Activated gamma-delta T cell treated with Interleukin-2 at 50 U/mL for 16 hours (primary cell): ENCODE measurements around the gene LRRC53.

Source experiments
- DNase-seq: peaks from one replicate; pipeline ENCODE4 v3.0.0-alpha.2; 2020

The LRRC53 gene

GRCh38 chr1:74486036-74486435 is 26.4 kb downstream of the LRRC53 start:
- no peak for DNase-seq

GRCh38 chr1:74485622-74486021 is 26.8 kb downstream of the LRRC53 start:
- DNase-seq, result no peak

DNA sequence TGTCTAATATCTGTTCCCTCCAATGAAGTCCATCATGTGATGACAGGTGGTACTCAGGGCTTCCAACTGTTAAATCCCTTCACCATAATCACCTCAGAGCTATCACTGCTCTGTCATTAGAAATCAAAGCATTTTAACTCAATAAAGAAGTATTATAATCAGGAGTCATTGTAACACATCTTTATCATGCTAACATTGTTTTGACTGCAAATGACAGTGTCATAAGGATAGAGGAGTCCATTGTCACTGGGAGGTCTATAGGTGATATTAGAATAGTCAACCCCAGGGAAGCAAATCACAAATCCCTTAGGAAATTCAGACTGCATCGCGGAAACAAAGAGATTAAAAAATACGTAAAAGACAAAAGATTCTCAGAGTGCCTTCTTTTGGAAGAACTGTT is 30.8 kb downstream of the LRRC53 start:
- no peak for DNase-seq

- DNase-seq, result no peak
These were observed 32.3 kb downstream of the LRRC53 start for GRCh38 chr1:74480068-74480467.

DNA sequence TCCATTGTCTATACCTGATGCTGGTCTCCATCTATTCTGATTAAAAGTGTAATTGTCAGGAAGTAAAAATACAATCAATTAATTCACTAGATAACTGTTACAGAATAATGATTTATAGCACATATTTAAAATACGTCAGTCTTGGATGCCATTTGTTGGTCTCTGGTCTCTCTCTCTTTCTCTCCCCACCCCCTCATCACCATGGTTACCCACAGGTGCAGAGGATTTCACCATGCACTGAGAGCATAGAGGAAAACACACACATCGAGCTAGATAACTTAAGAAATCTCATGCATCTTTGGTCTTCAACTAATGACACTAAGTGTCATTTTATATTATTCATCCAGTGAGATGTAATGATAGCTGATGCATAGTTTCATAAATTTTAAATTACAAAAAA is 33.4 kb downstream of the LRRC53 start:
- no peak for DNase-seq

DNA sequence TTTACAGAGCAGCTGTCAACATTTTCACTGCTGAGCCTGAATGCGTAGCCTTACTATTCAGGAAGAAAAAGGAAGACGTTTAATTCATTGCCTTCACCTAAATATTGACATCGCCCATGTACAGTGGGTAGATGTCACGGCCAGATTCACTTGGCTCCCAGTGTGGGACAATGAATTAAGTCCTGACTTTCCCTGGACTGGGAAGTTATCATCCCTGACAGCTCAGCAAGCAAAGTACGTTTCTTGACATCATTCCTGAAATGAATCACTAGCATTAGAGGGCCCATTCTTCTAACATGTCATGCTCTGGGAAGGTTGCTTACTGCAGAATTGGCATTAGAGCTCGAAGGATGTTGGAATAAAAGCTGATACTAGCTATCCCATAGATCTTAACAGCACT is 37.8 kb downstream of the LRRC53 start:
- DNase-seq, result no peak

GRCh38 chr1:74471470-74471869 is 40.9 kb downstream of the LRRC53 start:
- DNase-seq, result no peak

DNA sequence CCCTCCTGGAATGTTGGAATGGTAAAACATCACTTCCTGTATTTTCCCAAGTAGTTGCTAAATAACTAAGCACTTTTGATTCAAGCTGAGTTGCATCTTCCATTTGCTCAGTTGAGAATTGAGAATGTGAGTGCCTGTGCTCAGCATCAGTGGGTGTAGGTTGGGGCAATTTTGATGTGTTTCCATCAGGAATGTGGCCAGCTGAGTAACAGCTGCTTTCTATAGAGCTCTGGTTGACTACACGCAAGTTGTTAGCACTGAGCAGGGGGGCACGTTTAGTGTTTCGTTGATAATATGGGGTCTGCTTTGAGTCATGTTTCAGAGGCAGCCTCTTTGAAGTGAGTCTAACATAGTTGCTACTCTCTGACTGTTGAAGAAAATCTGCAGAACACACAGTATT is 41.5 kb downstream of the LRRC53 start:
- no peak for DNase-seq

GRCh38 chr1:74470251-74470650 is 42.2 kb downstream of the LRRC53 start:
- DNase-seq, result no peak

DNA sequence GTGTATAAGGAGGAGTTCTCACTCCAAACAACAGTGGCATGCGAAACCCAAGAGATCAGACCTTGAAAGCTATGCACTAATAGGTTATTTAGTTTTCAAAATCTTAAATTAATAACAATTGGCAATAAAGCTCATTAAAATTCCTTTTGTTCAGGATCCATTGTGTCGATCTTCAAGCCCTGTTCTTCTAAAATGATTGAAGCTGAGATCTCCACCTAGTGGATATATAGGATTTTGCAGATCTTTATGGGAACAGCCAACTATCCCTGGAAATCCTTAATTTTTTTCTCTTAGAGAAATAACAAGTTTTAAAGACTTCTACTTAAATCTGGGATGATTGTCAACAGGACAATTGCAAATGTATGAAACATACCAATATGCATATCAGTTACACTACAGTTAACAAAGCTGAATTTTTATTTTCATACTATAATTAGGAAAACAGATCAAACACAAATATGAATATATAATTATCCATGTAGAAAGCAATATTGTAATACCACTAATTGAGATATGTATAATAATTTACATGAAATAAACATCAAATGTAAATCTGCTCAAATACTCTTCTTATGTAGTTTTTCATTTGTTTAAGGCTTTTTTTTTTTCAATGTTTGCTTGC is 43.3 kb downstream of the LRRC53 start:
- DNase-seq, result no peak

DNA sequence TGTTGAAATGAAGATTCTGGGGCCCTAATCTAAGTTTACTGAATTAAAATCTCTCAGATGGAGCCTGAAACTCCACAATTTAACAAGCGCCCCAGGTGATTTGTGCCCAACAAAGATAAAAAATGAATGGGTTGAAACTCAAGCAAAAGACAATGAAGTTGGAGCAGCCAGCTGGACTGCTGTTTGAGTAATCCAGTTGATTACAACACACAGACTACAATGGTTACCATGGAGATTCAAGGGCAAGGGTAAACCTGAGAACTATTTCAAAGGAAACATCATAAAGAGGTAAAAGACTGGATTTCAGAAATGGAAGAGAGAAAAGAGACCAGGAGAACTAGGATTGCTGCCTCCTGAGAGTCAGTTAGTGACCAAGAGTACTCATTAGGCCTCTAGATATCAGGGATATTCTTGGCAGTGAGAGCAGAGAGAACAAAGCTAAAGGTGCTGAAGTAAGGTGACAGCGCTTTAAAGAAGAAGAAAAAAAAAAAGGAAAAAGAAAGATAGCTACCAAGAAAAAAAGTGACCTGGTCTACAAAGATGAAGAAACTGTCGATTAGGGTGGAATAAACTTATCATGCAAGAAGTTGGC is 44.5 kb downstream of the LRRC53 start:
- no peak for DNase-seq

- no peak for DNase-seq
These were observed 47.2 kb downstream of the LRRC53 start for GRCh38 chr1:74465193-74465681.

GRCh38 chr1:74464037-74464436 is 48.4 kb downstream of the LRRC53 start:
- DNase-seq, result no peak

DNA sequence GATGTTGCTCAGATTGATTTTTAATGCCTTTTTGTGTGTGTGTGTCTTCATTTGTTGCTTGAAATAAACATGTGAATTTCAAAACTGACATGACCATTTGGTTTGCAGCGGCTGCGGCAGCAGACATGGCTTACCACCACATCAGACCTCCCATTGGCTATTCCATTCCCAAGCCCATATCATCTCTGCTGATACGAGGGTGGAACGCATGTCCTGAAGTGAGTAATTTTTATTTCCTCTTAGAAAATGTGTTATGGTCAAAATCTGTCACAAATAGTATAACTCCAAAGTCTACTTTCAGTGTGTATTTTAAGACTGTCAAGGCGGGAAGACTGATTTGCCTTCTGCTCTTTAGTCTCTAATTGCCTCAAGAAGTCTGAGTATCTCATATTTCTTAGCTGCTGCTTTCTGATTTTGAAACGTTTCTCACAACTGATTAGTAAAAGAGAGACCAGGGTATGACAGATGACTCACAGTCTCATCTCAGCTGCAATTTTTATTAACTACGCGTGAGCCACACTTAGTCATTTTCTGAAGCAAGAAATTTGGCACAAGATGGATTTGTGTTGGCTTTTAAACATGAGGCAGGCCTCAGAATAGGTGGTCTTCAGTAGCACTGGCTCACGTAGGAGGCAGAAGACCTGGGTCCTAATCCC is 49.0 kb downstream of the LRRC53 start:
- DNase-seq, result no peak

DNA sequence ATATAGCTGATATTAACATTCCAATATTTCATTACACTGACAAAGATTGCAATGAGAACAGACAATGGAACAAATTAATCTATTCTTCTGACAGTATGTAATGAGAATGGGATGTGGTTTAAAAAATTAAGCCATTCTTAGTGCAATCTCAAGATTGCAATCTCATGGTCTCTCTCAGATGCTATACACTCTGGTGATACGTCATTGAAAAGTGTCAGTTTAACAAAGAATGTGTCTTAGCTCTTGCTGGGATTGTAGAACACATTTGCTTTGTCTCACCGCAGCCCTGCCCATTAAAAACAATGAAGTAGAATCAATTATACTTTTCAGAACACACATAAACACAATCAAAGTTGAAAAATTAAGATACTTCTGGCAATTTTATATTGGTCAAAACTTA is 55.2 kb downstream of the LRRC53 start:
- no peak for DNase-seq

DNA sequence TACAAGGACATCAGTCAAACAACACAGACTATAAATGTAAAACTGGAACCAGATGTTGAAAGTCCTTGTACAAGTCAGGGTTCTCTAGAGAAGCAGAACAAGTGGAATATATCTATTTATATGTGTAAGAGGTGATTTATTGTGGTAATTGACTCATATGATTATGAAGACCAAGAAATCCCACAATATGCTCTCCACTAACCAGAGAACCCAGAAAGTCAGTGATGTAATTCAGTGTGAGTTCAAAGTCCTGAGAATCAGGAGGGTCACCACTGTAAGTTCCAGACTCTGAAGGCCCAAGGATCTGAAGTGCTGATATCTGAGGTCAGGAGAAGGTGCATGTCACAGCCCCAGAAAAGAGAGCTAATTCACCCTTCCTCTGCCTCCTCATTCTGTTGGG is 57.0 kb downstream of the LRRC53 start:
- no peak for DNase-seq

DNA sequence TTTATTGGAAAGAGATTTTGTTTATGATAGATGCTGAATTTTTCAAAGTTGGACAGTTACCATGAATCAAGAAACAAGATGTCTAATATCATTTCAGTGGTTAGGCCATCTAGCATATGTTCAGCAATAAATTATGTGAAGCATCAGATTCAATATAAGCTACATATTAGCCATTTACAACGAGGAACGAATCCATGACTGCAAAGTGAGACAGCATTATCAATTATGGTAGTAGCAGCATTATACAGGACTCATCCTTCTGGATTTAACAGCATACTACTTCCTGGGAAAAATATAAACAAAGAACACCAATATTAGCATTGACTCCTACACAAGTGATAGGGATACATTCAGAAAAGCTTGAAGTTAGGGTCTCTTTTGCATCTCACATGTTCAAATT is 59.1 kb downstream of the LRRC53 start:
- DNase-seq, result no peak

GRCh38 chr1:74452035-74452434 is 60.4 kb downstream of the LRRC53 start:
- DNase-seq, result no peak

GRCh38 chr1:74437035-74437434 is 75.4 kb downstream of the LRRC53 start:
- no peak for DNase-seq

- no peak for DNase-seq
These were observed 76.3 kb downstream of the LRRC53 start for GRCh38 chr1:74436078-74436477.

GRCh38 chr1:74434321-74434720 is 78.1 kb downstream of the LRRC53 start:
- no peak for DNase-seq

DNA sequence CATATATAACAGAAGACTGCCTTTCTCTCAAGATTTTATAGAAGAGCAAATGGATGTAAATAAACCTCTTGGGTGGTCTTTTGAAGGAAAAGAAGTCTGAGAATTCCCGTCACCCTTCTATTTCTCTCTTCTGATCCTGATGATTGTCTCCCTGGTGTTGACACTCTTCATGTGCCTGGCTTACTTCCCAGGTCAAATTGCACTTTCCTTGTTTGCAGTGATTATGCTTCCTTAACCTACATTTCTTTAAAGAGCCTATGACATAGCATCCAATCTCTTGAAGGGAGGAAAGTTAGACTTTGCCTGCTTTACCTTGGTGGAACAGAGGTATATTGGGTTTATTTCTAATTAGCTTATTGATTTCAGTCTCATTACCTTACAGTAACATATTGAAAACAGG is 80.1 kb downstream of the LRRC53 start:
- DNase-seq, result no peak

GRCh38 chr1:74431531-74431930 is 80.9 kb downstream of the LRRC53 start:
- no peak for DNase-seq

DNA sequence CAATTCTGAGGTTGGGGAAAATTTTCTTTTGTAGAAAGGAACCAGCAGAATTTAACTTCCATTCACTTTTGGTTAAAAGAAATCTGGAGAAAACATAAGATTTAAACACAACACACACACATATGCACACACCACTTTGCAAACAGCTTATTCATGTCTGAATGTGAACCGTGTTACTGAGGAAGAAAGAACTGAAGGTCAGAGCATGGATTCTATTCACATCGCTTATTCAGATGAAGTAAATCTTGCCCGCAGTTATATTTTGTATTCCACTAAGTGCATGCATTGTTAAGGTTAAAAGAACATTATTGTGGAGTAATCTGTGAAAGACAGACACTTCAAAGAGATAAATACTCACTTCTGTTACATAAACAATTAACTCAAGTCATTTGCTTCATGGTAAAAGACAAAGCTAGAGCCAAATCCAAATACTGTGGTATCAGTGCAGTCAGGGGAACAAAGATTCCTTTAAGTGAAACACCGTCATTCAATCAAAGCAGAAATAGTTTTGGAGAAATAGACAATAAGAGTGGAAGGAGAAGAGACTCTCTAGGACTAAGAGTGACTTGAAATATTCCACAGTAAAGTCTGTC is 82.0 kb downstream of the LRRC53 start:
- DNase-seq, result no peak
